Daoy (cell line): ENCODE measurements around the gene SETD3. TPM values are rescaled to one million over a fixed set of nuclear protein-coding genes. Genes with fewer than 3 reads are reported as not detected.

Experiments
- DNase-seq: peaks from one replicate; pipeline ENCODE4 v3.0.0-alpha.2; 2015; ENCODE audit warnings: low read depth
- total RNA-seq: library from RNA; depleted of rRNA; stranded (reverse); fragments of >200 nt; shearing (Covaris generic); gene quantifications from 2 replicates; pipeline ENCODE4 v1.2.3, GENCODE V29; 2014

The SETD3 gene
- total RNA-seq, 1 experiment from 2014 or later, result 81.8 TPM

GRCh38 chr14:99516871-99517642 is 36.4 kb upstream of the SETD3 start:
- no peak for DNase-seq

GRCh38 chr14:99516156-99516870 is 35.7 kb upstream of the SETD3 start:
- DNase-seq, result peak; percentile 10

GRCh38 chr14:99515301-99516155 is 34.9 kb upstream of the SETD3 start:
- no peak for DNase-seq

GRCh38 chr14:99514552-99515300 is 34.1 kb upstream of the SETD3 start:
- DNase-seq, result no peak

GRCh38 chr14:99513946-99514551 is 33.4 kb upstream of the SETD3 start:
- DNase-seq, result no peak

- DNase-seq, result no peak
Measured at GRCh38 chr14:99513183-99513694, 32.6 kb upstream of the SETD3 start.

- DNase-seq, result no peak
Measured at GRCh38 chr14:99512571-99513182, 32.0 kb upstream of the SETD3 start.

GRCh38 chr14:99512110-99512449 is 31.4 kb upstream of the SETD3 start:
- DNase-seq, result no peak

GRCh38 chr14:99511421-99512109 is 30.9 kb upstream of the SETD3 start:
- no peak for DNase-seq

- no peak for DNase-seq
Measured at GRCh38 chr14:99510556-99511139, 30.0 kb upstream of the SETD3 start.

GRCh38 chr14:99509871-99510555 is 29.4 kb upstream of the SETD3 start:
- no peak for DNase-seq

- DNase-seq, result no peak
Measured at GRCh38 chr14:99508896-99509629, 28.4 kb upstream of the SETD3 start.

GRCh38 chr14:99507860-99508640 is 27.4 kb upstream of the SETD3 start:
- DNase-seq, result no peak

GRCh38 chr14:99506276-99506675 is 25.6 kb upstream of the SETD3 start:
- DNase-seq, result no peak

GRCh38 chr14:99505089-99505488 is 24.4 kb upstream of the SETD3 start:
- DNase-seq, result no peak

GRCh38 chr14:99503848-99504453 is 23.3 kb upstream of the SETD3 start:
- DNase-seq, result no peak

- DNase-seq, result no peak
Measured at GRCh38 chr14:99502989-99503421, 22.3 kb upstream of the SETD3 start.
